HG03378 (cell line): ENCODE measurements around the gene TADA2A.
"Not testable (repeated sequence)": the region's sequence is repeated elsewhere in the genome, so short reads cannot be mapped to it uniquely, and the experiment has no call there.

ENCODE experiments used
- ATAC-seq: cut with Tn5 transposase; IDR thresholded peaks from one replicate; pipeline ENCODE4 v1.9.1; 2021; ENCODE audit warnings: mild to moderate bottlenecking, moderate library complexity; ENCODE audit not compliant: unreplicated experiment

The TADA2A gene

GRCh38 chr17:37490638-37491614 lies 84.2 kb downstream of the TADA2A start:
- no peak for ATAC-seq

DNA sequence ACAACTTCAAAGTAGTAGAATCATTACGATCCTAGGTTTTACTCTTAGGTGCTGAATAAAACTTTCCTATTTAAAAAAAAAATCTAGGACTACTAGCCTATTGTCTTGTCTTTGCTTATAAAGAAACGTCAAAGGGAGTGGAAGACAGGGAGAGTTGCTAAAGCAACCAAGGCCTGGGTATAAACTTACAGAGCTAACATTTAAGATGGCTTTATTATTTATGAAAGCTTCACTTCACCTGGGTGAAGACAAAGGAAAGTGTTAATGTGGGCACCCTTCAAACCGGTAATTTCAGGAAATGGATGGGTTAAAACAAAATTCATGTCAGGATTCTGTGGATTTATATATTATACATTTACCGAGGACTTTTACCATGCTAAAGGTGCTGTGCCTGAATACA lies 85.5 kb downstream of the TADA2A start:
- ATAC-seq: no peak

DNA sequence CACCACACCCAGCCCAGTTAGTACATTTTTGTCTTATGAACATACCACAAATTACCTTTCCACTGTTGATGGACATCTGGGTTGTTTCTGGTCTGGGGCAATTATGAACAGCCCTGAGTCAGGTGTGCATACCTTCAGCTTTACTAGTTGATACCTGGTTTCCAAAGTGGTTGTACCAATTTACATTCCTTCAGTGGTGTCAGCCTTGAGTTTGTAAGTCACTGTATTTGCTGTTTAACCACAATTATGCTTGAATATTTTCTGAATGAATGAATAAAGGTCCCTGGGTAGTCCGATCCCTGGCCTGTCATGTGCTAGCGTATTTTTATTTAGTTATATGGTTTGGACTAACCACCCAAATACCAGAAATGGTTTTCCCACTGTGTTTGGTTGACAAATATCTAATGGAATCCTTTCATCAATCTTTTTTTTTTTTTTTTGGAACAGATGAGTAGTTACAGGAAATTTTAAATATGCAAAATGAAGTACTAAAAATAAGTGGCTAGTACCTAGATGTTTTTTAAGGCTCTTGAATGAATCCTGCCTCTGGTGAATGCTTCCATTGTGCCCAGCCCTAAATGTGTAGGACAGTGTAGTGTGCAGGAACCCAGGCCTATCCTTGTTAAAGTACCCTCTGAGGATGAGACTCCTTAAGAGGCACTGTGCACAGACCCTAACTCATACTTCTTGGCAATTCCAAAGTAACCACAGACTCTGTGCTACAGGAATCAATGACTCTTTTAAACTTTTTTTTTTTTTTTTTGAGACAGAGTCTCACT lies 86.8 kb downstream of the TADA2A start:
- ATAC-seq: no peak

DNA sequence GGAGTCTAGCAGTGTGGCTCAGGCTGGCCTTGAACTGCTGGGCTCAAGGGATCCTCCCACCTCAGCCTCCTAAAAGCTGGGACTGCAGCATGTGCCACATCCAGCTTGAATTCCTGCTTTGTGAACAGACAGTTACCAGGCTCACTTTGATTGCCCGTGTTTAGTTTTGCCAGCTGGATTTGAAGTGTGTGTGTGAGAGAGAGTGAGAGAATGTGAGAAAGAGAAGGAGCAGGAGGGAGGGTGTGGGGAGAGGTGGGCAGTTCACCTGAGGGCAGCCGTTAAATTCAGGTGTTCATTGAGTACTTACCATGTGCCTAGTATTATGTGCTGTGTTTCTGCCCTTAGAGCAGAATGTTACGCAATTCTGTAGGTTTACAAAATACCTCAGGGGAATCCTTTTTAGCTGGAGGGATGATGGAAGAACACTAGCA lies 87.7 kb downstream of the TADA2A start:
- no peak for ATAC-seq

DNA sequence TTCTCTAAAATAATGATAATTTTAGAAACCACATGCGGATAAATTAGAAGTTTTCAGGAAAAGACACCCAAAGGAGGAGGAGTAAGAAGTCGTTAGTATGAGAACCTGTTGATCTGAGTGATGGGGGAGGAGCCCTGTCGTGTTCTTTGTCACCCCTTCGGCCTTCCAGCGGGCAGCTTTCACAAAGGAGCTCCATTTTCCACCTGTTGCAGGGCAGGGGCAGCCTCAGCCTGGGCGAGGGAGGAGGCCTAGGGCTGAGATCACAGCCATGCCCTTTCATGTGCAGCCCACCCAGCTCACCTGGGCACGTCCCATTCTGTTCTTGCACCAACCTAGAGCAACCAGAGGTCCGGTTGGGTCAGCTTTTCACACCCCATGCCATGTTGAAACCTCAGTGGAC lies 88.3 kb downstream of the TADA2A start:
- ATAC-seq: no peak

DNA sequence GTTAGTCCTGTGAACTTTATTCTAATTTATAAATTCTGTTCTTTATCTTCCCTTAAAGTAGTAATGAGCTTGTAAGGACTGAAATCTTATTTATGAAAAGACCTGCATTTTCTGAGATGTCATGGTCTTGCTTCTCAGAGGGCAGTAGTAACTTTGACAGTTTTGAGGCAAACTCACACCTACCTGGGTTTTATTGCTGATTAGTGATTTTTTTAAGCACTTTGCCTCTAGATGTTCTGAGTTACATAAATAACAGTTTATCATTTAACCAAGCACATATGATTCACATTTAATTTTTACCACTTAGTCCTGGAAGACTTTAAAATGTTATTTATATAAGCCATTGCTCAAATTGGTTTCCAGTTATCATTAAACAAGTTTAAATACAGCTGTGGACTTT lies 93.7 kb downstream of the TADA2A start:
- no peak for ATAC-seq

DNA sequence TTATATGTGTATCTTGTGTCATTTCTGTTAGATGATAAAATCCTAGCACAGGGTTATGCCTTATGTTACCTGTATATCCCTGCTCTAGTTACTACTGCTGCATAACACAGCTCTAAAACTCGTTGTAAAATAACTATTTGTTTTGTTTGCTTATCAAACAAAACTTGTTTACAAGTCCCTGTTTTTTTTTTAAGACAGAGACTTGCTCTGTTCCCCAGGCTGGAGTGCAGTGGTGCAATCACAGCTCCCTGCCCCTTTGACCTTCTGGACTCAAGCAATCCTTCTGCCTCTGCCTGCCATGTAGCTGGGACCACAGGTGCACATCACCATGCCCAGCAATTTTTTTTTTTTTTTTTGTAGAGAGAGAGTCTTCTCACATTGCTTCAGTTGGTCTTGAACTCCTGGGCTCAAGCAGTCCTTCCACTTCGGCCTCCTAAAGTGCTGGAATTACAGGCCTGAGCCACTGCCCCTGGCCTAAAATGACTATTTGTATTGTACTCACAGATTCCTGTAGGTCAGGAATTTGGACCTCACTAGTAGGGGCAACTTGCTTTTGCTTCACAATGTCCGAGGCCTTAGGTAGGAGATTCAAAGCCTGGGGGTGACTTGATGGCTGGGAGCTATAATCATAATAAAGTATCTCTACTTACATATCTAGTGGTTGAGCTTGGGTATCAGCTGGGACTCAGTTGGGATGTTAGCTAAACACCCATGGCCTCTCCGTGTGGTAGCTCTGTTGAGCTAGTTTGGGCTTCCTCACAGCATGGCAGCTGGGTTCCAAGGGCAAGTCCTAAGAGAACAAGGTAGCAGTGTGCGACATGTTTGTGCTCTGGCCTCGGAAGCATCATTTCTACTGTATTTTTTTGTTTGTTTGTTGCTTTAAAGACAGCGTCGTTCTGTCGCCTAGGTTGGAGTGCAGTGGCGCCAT lies 95.6 kb downstream of the TADA2A start:
- no peak for ATAC-seq

- no peak for ATAC-seq
Observed at GRCh38 chr17:37503148-37503547, 96.5 kb downstream of the TADA2A start.

DNA sequence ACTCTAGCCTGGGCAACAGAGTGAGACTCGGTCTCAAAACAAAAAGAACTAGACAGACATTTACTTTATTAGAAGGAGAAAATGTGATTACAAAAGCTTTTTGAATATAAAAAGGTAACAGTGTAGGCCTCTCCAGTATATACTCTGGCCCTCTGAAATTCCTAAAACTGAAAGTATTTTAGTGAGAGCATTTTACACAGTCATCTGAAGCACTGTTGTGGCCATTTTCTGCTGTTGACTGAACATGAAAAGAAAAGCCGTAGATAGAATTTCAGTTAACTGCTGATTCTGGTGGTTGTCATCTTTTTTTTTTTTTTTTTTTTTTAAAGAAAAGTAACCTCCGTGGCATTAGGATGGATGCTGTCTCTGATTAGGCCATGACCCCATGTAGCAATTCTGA lies 98.6 kb downstream of the TADA2A start:
- no peak for ATAC-seq

- no peak for ATAC-seq
Observed at GRCh38 chr17:37506678-37507077, 100.0 kb downstream of the TADA2A start.

DNA sequence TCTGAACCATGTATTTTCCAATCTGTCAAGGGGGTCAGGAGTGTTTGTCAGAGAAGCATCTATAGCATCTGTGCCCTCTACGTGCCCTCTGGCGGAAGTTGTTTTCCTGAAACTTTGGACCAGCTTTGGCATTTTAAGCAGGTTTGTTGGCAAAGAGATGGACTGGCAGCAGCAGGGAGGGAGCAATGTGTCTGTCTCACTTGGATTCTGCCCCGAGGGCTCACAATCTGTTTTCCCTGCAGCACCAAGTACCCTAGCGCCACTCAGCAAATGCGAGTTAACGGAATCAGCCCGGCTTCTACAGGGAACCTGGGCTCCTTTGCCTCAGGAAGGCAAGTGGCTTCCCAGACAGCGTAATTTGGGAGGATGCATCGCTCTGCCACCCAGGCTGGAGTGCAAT lies 100.4 kb downstream of the TADA2A start:
- ATAC-seq: no peak

DNA sequence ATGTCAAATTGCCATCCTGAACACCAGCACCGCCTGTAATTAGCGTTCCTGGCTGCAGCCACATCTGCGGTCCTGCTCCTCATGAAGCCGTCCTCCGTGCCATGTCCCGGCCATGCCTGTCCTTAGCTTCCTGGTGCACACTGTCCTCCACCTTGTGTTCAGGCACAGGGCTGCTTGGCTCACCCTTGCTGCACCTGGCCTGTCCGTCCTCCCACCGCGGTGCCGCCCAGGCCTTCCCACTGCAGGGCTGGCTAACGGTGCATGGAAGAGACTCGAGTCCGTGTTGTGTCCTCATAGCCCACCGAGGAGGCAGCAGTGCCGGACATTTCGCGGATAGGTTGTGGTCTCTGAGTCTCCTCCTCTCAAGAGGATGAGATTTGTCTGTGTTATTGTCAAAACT lies 103.4 kb downstream of the TADA2A start:
- ATAC-seq: no peak

GRCh38 chr17:37511642-37512041 lies 105.0 kb downstream of the TADA2A start:
- ATAC-seq: not testable (repeated sequence)

DNA sequence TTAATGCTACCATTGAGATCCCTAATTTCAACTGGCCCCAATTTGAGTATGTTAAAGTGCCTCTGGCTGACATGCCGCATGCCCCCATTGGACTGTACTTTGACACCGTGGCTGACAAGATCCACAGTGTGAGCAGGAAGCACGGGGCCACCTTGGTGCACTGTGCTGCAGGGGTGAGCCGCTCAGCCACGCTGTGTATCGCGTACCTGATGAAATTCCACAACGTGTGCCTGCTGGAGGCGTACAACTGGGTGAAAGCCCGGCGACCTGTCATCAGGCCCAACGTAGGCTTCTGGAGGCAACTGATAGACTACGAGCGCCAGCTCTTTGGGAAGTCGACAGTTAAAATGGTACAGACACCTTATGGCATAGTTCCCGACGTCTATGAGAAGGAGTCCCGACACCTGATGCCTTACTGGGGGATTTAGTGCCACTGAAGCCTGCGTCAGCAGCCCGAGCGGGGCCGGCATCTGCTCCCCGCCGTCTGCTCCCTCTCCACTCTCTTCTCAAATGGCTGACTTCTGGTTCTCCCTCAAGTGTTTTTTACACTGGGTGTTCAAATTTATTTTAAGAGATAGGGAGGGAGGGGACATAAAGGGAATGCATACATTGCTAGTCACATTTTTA lies 105.9 kb downstream of the TADA2A start:
- no peak for ATAC-seq

DNA sequence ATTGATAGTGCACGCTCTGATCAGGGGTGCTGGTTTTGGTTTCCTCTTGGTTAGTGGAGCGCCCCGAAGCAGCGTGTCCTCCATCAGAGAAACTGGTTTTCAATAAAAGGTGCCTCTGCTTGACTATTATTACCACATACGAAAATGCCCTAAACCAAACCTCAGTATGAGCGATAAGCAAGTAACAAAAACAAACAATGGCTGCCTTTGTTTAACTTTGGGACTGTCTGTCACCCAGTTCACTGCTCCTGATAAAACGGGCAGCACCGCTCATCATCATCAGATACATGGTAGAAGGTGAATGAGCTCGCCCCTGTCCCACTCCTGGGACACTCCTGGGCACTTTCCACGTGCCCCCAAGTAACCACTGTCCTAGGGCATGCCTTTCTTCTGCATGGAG lies 107.0 kb downstream of the TADA2A start:
- no peak for ATAC-seq

- ATAC-seq: no peak
Observed at GRCh38 chr17:37516127-37516571, 109.5 kb downstream of the TADA2A start.

- no peak for ATAC-seq
Observed at GRCh38 chr17:37517881-37518280, 111.2 kb downstream of the TADA2A start.

DNA sequence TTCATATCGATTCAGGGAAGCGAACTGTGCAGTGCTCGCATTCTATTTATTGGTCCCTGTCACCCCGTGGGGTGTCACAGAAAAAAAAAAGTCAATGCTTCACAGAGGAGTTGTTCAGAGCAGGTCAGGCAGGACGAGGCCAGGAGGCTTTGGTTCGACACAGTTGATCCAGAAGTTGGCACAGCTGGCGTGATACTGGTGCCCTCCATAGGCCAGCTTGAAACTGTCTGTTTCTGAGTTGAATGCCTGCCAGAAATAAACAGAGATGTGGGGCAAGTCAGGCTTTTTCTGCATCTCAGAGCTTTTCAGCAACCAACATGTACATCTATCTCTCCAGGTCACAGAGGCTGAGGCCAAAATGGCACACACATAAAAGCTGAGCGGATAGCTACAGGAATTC lies 112.1 kb downstream of the TADA2A start:
- ATAC-seq: no peak

DNA sequence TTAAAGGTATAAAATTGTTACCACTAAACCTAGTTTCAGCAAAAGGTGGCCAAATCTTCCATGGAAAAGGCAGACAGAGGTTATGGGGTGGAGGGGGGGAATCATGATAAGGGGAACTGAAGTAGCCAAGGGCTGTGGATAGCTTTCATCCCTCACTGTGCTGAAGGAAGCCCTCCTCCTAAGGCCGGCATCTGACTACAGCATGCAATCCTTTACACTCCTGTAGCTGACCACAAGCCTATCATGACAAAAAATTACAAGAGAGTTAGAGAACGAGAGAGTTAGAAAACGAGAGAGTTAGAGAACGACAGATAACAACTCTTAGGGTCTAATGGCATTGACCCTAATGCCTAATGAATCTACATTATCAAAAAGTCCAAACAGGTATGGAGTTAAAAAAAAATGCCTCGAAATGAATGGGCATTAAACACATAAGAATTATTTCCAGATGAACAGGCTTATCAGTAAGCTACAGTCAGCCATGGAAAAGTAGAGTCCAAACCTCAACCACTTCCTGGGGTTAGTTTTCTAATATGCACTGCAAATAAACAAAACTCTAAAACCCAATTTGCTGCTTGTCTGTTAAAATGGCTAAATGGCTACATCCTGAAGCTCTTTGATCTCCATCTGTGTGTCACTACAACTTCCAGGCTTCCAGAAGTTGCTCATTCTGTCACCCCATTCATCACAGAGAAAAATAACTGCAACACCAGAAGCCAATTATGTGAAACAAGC lies 112.7 kb downstream of the TADA2A start:
- no peak for ATAC-seq

GRCh38 chr17:37520174-37520573 lies 113.5 kb downstream of the TADA2A start:
- ATAC-seq: no peak
